NB4 (cell line): ENCODE data around the gene JAKMIP2.

Experiments
- DNase-seq: peaks from one replicate; pipeline ENCODE4 v3.0.0; 2010; ENCODE audit warnings: low read depth
- H3K4me3 ChIP-seq: one replicate; pipeline ENCODE4 v1.5.1; 2011; ENCODE audit warnings: mild to moderate bottlenecking, low read depth, low read length, moderate library complexity
- MAX ChIP-seq: IDR thresholded peaks from 2 replicates; pipeline ENCODE4 v1.6.1; 2011; ENCODE audit warnings: low read depth, low read length
- MYC ChIP-seq: IDR thresholded peaks from 2 replicates; pipeline ENCODE4 v1.6.1; 2011; ENCODE audit warnings: low read depth, low read length
- POLR2A ChIP-seq: IDR thresholded peaks from 2 replicates; pipeline ENCODE4 v1.6.1; 2011; ENCODE audit warnings: mild to moderate bottlenecking; ENCODE audit not compliant: insufficient read length; ENCODE audit errors: extremely low read depth
- TF ChIP-seq, protein P1 (sequence below): IDR thresholded peaks from one replicate; pipeline ENCODE4 v1.5.1; 2012; ENCODE audit warnings: low read depth, low read length

The JAKMIP2 gene

GRCh38 chr5:147791181-147791580 lies 8.7 kb upstream of the JAKMIP2 start:
- DNase-seq: no peak
- TF ChIP-seq MYC (no peak), MAX (no peak), POLR2A (no peak)
- TF ChIP-seq, protein P1, sequence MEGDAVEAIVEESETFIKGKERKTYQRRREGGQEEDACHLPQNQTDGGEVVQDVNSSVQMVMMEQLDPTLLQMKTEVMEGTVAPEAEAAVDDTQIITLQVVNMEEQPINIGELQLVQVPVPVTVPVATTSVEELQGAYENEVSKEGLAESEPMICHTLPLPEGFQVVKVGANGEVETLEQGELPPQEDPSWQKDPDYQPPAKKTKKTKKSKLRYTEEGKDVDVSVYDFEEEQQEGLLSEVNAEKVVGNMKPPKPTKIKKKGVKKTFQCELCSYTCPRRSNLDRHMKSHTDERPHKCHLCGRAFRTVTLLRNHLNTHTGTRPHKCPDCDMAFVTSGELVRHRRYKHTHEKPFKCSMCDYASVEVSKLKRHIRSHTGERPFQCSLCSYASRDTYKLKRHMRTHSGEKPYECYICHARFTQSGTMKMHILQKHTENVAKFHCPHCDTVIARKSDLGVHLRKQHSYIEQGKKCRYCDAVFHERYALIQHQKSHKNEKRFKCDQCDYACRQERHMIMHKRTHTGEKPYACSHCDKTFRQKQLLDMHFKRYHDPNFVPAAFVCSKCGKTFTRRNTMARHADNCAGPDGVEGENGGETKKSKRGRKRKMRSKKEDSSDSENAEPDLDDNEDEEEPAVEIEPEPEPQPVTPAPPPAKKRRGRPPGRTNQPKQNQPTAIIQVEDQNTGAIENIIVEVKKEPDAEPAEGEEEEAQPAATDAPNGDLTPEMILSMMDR: no peak
- H3K4me3 ChIP-seq: no peak overlapping the region

DNA sequence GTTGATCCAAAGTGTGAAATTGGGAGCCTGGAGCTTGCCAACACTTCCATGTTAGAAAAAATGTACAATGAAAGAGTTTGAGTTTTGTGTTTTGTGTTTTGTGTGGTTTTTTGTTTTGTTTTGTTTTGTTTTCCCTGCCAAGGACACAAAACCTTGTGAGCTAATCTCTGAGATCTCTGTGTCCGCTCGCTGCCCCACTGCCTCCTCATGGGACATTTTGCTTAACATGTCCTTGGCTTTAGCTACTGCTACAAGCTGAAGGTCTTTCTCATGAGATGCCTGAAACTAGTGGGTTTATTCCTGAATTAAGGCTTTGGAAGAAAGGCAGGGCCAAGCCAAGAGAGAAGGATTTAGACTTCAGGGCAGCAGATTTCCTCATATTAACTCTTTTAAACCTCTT lies 7.3 kb upstream of the JAKMIP2 start:
- TF ChIP-seq POLR2A (no peak), MYC (no peak), MAX (no peak)
- TF ChIP-seq, protein P1: no peak
- no peak overlapping the region for H3K4me3 ChIP-seq
- DNase-seq: no peak

DNA sequence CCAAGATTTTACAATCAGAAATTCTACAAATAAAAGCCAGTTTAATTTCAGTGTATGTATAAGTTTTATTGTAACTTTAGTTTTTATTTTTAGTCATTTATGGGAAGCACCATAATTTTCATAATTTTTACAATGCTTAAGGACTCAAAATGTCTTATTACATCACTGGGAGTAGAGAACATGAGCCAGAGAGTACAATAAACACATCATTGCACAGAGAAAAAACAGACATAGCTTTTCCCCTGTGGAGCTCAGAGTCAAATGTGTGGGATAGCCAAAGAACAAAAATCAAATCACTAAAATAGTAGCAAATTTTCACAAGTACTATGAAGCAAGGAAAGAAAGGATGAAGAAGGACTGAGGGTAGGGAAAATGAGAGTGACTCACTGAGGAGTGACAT lies 5.5 kb upstream of the JAKMIP2 start:
- TF ChIP-seq POLR2A (no peak), MAX (no peak), MYC (no peak)
- TF ChIP-seq, protein P1: no peak
- no peak for DNase-seq
- no peak overlapping the region for H3K4me3 ChIP-seq

DNA sequence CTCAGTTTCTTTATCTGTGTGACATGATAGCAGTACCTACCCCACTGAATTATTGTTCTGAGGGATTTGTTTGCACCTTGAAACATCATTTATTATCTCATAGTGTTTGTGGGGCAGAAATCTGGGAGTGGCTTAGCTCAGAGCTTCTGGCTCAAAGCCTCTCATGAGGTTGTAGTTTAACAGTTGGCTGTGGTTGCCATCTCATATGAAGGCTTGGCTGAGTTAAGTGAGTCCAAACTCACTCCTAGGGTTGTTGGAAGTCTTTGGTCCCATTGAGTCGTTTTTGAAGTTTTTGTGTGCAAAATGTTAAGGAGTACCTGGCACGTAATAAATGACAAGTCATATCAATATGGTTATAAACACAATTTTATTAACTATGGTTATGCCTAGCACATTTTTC lies 3.6 kb upstream of the JAKMIP2 start:
- TF ChIP-seq POLR2A: no peak
- TF ChIP-seq, protein P1: no peak
- no peak for TF ChIP-seq MYC
- TF ChIP-seq MAX: no peak
- no peak for DNase-seq
- H3K4me3 ChIP-seq: no peak overlapping the region

DNA sequence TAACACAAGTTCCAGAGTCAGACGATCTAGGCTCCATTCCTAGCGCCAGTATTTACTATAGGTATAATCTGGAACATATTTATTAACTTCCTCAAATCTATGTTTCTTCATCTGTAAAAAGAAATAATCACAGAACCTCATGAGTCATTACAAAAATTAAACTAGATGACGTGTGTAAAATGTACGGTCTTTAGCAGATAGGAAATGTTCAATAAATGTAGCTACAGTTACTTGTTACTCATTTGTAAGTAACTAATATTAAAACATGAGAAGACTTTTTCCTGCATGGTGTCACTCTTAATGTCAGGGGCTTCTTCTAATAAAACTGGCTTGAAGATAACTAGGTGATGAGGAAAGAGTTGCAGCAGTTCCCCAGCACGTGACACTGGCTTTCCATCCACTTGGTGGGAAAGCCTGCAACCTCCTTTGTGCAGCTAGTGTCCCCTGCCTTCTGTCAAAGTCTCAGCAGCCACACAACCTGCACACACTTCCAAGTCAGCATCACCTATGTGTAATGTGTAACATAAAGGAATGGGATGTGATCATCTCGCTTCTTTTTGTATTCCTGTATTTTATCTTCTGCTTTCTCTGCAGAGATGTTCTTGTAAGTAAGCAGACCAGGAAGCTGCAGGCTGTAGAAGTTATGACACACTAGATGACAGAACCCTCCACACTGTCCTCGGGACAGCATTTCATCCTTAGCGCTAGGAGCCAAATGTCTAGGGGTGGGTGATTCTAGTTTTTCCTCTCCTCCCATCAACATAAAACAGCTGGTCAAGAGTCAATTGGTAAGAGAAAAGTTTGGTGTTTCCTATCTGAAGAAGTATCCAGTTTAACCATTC lies 1.8 kb upstream of the JAKMIP2 start:
- DNase-seq: no peak
- H3K4me3 ChIP-seq: no peak overlapping the region
- TF ChIP-seq, protein P1: no peak
- no peak for TF ChIP-seq MYC
- no peak for TF ChIP-seq MAX
- TF ChIP-seq POLR2A: no peak
